H1 (cell line): ENCODE results near the gene LYL1.

Source experiments
- ATF2 ChIP-seq: IDR thresholded peaks from 2 replicates; pipeline ENCODE4 v1.6.1; 2012; ENCODE audit warnings: low read length, inconsistent platforms
- CBX8 ChIP-seq: fragments of 300-800, 300-1000 bp; sonication (generic); IDR thresholded peaks from 2 replicates; pipeline ENCODE4 v1.7.1; 2016; ENCODE audit warnings: low read depth, low read length, borderline replicate concordance
- CTCF ChIP-seq, 3 experiments: IDR thresholded peaks; 1 replicate in 2 of 3; 2 replicates in 1 of 3; pipeline versions ENCODE4 v1.5.1 to v1.6.1; 2011; ENCODE audit warnings: low read length in 3 of 3, mild to moderate bottlenecking in 3 of 3, inconsistent platforms in 2 of 3, low read depth in 1 of 3, moderate library complexity in 1 of 3; ENCODE audit not compliant: insufficient read depth in 1 of 3; ENCODE audit errors: control extremely low read depth in 1 of 3
- EP300 ChIP-seq, 2 experiments: IDR thresholded peaks; 1 replicate in 1 of 2; 2 replicates in 1 of 2; pipeline ENCODE4 v1.6.1; 2011 to 2012; ENCODE audit warnings: low read depth in 2 of 2, low read length in 2 of 2, mild to moderate bottlenecking in 2 of 2, borderline replicate concordance in 1 of 2, inconsistent platforms in 1 of 2, moderate library complexity in 1 of 2
- JUN ChIP-seq: IDR thresholded peaks from 2 replicates; pipeline ENCODE4 v1.6.1; 2011; ENCODE audit warnings: low read depth, mild to moderate bottlenecking, improper control_type of control experiment, low read length
- KDM1A ChIP-seq: fragments of 200-600, 300-600 bp; sonication (generic); IDR thresholded peaks from 2 replicates; pipeline ENCODE4 v1.7.1; 2016; ENCODE audit warnings: mild to moderate bottlenecking, low read length, borderline replicate concordance
- POLR2AphosphoS5 ChIP-seq: IDR thresholded peaks from 2 replicates; pipeline ENCODE4 v1.6.1; 2011; ENCODE audit warnings: low read depth, low read length
- RAD21 ChIP-seq, 2 experiments: IDR thresholded peaks in 1 of 2; conservative IDR thresholded peaks in 1 of 2; 2 replicates each; pipeline ENCODE4 v1.6.1; 2011; ENCODE audit warnings: low read depth in 2 of 2, low read length in 2 of 2, improper control_type of control experiment in 1 of 2, inconsistent platforms in 1 of 2, mild to moderate bottlenecking in 1 of 2, moderate library complexity in 1 of 2
- RFX5 ChIP-seq: IDR thresholded peaks from 2 replicates; pipeline ENCODE4 v1.6.1; 2011; ENCODE audit warnings: low read depth, low read length, improper control_type of control experiment, borderline replicate concordance
- SIN3A ChIP-seq, 2 experiments: IDR thresholded peaks in 1 of 2; conservative IDR thresholded peaks in 1 of 2; 2 replicates each; pipeline ENCODE4 v1.6.1; 2011 to 2012; ENCODE audit warnings: low read length in 2 of 2, improper control_type of control experiment in 1 of 2, low read depth in 1 of 2, mild to moderate bottlenecking in 1 of 2
- SIRT6 ChIP-seq: IDR thresholded peaks from one replicate; pipeline ENCODE4 v1.7.1; 2012; ENCODE audit warnings: low read length, inconsistent platforms
- TAF1 ChIP-seq: IDR thresholded peaks from 2 replicates; pipeline ENCODE4 v1.6.1; 2011; ENCODE audit warnings: mild to moderate bottlenecking, low read depth, low read length
- TEAD4 ChIP-seq: IDR thresholded peaks from 2 replicates; pipeline ENCODE4 v1.6.1; 2012; ENCODE audit warnings: low read depth, low read length, inconsistent platforms, mixed read lengths
- YY1 ChIP-seq: IDR thresholded peaks from 2 replicates; pipeline ENCODE4 v1.6.1; 2011; ENCODE audit warnings: low read depth, mild to moderate bottlenecking, low read length

- no peak for TF ChIP-seq SIRT6
- TF ChIP-seq RAD21 (IDR thresholded peaks at IDR 0.05 in 1 of 2, conservative IDR thresholded peaks at IDR 0.05 in 1 of 2; ENCODE audit: low read depth in 2 of 2, low read length in 2 of 2) = no peak
- TF ChIP-seq CBX8 = no peak
- no peak for TF ChIP-seq RFX5
- TF ChIP-seq POLR2AphosphoS5 = no peak
- no peak for TF ChIP-seq YY1
- TF ChIP-seq CTCF (IDR thresholded peaks at IDR 0.05; ENCODE audit: control extremely low read depth in 1 of 3, insufficient read depth in 1 of 3, low read depth in 1 of 3, low read length in 3 of 3) = no peak
- TF ChIP-seq SIN3A (conservative IDR thresholded peaks at IDR 0.05 in 1 of 2, IDR thresholded peaks at IDR 0.05 in 1 of 2; ENCODE audit: low read depth in 1 of 2, low read length in 2 of 2) = no peak
- TF ChIP-seq TEAD4 = no peak
- no peak for TF ChIP-seq JUN
- no peak for TF ChIP-seq EP300 (IDR thresholded peaks at IDR 0.05; ENCODE audit: borderline replicate concordance in 1 of 2, low read depth in 2 of 2, low read length in 2 of 2)
- no peak for TF ChIP-seq ATF2
- no peak for TF ChIP-seq KDM1A
- TF ChIP-seq TAF1 = no peak
Observed at GRCh38 chr19:13054626-13055212, 47.9 kb downstream of the LYL1 start.
